NCI-H128 (cell line): ENCODE data around the gene KLHDC4.

Experiments used
- DNase-seq: peaks from one replicate; lab custom pipeline; 2025; ENCODE audit not compliant: unreplicated experiment; lab: John Stamatoyannopoulos, UW

Gene KLHDC4

GRCh38 chr16:87701505-87701921, 64.3 kb downstream of the KLHDC4 start:
- DNase-seq = no peak

DNA sequence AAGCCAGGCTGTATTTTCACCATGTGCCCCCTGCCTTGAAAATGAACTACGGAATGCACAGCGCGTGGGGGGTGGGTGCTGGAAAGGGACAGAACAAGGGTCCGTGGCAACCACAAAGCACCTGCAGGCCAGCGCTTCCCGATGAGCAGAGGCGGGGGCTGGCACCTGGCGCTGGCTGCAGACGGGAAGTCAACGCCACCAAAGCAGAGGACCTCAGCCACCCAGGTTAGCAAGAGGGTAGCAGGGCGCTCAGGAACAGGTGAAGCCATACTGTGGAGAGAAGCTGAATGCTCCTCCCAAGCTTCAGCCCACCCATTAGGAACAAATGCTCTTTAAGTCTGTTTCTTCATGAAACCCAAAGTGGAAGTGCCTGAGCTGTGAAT, 64.7 kb downstream of the KLHDC4 start:
- no peak for DNase-seq

DNA sequence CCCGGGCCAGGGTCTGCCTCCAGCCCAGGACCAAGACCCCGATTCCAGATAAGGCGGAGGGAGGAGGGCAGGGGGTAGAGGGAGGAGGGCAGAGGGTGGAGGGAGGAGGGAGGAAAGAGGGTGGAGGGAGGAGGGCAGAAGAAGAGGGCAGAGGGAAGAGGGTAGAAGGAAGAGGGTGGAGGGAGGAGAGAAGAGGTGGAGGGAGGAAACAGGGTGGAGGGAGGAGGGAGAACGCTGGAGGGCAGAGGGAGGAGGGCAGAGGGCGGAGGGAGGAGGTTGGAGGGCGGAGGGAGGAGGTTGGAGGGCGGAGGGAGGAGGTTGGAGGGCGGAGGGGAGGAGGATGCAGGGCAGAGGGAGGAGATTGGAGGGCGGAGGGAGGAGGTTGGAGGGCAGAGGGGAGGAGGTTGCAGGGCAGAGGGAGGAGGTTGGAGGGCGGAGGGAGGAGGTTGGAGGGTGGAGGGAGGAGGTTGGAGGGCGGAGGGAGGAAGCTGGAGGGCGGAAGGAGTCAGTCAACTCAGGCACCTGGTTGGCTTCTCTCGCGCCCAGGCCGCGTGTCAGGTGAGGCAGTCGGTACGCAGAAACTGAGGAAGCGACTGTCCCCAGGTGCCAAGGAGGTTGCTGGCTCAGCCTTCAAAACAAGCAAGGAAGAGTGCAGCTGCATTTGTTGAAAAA, 65.2 kb downstream of the KLHDC4 start:
- no peak for DNase-seq

DNA sequence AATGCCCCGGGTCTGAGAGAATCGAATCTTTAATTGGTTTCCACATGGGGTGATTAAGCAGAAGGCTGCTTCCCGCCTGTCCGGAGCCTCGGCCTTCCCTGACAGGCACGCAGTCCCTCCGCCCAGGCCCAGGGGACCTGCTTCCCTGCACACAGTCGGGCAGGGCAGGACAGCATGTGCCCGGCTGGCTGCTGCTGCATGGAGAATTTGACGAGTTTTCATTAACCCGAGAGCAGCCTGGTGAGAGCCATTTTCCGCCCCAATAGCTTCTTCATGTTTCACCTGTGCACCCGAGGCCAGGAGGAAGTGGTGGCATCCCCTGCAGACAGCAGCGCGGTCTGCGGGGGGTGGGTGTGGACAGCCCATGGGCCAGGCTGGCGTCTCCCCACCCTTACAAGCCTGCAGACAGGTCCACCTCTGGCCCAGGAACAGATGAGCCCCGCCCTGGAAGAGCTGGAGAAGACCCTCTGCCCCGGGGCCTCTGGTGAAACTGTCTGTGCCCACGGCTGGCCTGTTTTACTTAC, 67.0 kb downstream of the KLHDC4 start:
- no peak for DNase-seq

GRCh38 chr16:87698241-87698640, 67.5 kb downstream of the KLHDC4 start:
- no peak for DNase-seq

DNA sequence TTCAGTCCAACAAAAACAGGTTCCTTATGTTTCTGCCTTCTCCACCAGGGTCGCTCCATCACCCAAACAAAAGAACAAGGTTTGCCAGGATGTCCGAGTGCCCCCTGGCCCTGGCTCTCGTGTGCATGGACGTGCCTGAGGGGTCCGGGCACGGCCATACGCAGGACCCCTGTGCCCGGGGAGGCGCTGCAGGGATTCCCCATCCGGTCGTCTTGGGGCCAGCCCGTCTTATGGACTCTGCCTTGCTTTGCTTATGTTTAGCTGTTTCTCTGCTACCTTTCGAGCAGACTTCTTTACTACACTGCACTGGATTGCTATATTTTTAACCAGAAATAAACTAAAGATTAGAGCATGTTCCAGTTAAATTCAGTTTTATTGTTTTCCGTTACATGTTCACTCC, 68.0 kb downstream of the KLHDC4 start:
- DNase-seq = no peak

DNA sequence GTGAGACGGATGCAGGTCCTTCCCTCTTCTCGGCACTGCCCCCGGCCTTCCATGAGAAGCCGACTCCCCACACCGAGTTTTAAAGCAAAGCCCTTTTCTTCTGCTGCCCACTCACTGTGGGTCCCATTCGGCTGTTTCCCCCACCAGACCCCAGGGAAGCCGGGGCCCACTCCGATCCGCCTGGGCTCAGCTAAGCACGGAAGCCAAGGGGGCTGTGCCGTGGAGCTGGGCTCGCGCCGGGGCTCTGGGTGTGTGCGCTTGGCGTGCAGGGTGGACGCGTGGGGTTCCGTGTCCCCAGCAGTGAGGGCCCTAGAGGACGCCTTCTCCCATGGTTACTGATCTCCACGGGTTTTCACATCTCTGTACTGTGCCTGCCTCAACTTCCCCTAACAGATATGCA, 68.5 kb downstream of the KLHDC4 start:
- DNase-seq = no peak

DNA sequence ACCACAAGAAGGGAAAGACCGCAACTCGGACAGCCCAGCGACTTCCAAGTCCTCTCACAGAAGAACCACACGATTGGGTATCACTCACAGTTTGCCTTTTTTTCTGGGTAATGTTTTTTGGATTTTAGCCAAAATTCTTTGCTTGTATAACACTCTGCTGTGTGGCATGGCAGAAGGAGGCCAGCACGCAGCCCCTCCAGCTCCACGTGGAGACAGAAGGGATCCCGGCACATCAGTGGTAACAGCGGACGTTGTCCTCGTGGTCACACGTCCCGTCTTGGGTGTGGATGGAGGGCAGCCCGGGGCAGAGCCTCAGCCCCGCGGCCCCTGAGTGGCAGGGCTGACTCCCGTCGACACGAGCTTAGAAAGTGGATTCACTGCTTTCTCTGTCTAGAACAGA, 69.1 kb downstream of the KLHDC4 start:
- DNase-seq = no peak

DNA sequence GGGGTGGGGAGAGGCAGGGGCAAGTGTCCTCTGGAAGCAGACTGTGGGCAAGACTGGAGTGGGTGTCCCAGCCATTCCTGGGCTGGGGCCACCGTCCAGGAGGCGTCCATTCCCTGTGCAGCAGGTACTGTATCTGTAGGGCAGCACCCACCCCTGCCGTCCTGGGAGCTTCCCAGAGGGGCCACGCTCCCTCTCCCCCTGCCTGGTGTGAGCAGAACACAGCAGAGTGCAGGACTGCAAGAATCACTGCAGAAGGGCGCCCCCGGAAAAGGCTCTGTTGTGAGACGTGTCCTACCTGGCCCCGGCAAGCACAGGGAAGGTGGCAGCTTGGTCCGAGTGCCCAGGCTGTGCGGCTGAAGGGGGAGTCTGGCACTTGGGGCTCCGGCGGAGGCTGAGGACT, 70.3 kb downstream of the KLHDC4 start:
- DNase-seq = no peak

DNA sequence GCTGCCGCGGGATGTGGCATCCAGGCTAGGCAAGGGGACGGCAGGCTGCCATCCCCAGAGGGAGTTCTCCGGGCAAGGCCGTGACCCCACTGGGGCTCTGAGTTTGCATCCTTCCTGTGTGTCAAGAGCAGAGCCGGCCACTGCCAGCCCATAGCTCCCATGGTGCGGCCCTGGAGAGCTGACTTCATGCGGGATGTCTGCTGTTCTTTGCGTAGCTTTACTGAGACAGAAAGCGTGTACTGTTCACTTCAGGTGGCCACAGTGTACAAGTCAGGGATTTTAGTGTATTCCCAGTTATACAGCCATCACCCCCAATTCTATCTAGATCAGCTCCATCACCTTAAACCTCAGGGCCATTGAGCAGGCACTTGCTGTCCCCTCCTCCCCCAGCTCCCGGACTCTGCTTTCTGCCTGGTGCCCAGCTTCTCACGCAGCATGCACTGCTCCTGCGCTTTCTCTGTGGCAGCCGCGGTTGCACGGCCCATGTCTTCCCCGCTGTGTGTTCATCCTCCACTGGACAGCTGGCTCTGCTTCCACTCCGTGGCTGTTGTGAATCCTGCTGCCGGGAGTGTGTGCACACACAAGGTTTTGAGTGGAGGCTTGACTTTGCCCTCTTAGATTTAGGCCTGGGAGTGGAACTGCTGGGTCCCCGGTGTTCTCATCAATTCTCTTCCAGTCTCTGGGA, 71.2 kb downstream of the KLHDC4 start:
- no peak for DNase-seq

DNA sequence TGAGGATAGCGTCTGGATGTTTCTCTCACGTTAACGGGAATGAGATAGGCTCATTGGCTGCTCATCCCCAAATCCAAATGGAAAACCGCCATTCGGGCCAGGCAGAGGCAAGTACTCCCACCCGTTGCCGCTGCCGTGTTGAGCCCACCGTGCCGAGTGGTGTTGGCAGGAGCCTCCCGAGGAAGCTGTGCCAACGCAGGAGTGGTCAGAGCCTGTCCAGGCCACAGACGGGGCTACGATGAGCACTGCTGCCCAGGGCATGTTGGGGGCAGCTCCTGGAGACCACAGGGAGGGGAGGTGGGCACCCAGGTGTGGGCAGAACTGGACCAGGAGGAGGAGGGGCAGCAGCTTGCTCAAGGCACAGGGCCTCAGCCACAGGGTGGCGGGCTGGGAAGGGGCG, 72.0 kb downstream of the KLHDC4 start:
- no peak for DNase-seq

GRCh38 chr16:87692756-87693155, 73.0 kb downstream of the KLHDC4 start:
- DNase-seq = no peak

DNA sequence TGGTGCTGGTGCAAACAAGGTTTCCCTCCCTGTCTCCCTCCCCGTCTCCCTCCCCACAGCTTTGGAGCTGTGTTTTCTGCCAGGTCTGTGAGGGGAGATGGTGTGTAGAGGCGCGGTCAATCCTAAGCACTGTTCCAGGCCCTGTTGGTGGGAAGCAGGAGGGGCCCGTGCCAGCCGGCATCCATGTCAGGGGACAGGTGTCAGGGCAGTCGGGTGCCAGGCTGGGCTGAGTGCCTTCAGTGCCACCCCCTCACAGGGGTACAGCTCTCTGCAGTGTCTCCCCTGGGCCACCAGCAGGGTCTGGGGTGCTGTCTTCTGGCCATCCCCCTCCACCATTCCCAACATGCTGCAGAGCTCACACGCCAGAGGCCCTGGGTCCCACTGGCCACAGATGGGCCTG, 73.6 kb downstream of the KLHDC4 start:
- DNase-seq = no peak

DNA sequence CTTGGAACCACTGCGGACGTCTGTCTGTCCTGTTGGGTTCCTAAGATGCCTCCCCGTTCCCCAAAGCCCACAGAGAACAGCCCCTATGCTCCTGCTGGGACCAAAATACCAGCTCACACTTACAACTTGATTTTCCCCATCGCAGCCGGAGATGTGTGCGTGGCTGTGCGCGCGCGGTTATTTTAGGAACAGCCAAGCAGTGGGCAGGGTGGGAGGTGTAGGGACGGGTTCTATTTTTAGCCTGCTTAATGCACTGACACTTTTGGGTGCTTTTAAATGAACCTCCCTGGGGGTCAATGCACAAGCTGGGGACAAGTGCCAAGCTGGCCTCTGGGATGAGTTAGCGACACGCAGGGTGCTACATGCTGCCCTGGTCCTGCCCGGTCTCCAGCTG, 74.1 kb downstream of the KLHDC4 start:
- no peak for DNase-seq

- no peak for DNase-seq
Measured at GRCh38 chr16:87690911-87691685, 74.7 kb downstream of the KLHDC4 start.

- no peak for DNase-seq
Measured at GRCh38 chr16:87689956-87690465, 75.8 kb downstream of the KLHDC4 start.

DNA sequence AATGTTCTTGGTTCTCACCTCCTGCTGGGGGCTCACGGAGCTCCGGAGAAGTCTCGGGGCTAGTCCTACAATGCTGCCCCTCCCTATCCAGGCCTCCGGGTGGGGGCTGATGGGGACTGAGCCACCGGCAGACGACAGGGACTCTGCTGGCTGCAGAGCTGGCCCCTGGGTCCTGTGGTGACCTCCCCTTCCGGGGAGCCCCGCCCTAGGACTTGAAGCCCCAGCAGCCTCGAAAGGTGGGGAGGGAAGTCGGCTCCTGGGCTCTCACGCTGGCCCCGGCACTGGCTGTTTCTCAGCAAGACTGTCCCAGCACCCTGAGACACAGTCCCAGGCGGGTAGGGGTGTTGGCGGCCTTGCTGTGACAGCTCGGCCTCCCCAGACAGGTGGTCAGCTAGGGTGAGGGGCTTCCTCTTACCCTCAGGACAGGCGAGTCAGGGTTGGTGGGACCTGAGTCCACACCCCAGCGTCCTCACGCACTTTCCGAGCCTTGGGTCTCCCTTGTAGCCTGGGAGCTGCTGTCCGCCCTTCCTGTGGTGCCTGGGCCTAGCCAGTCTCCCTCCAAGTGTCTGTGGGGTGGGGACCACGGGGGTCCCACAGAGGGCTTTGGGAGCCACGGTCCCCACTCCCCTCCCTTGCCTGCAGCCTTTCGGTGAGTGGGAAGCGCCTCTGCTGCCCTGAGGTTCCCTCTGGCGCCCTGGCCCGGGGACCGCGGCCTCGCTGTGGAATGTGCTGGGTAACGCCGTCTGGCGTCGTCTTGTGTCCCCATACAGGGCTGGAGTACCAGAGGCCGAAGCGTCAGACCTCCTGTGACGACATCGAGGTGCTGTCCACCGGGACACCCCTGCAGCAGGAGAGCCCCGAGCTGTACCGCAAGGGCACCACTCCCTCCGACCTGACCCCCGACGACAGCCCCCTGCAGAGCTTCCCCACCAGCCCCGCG, 76.6 kb downstream of the KLHDC4 start:
- DNase-seq = no peak

DNA sequence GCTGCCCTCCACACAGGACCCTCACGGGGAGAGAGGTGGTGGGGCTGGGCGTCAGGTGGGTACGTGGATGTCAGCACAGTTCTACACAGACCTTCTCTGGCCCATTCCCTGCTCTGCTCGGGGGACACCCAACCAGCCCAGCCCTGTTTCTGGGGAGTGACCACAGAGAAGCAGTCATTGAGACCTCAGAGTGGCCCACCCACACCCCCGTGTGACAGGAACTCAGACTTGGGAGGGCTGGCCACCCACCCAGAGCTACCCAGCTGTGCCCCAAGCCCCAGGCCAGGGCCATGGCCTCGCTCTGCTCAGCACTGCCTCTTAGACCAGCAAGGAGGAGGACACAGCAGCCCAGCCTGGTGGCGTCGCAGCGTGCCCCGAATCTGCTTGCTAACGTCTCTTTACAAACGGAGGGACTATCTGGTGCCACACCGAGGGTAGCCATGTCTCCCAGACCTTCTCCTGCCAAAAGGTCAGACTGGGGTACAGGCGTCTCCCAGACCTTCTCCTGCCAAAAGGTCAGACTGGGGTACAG, 77.7 kb downstream of the KLHDC4 start:
- DNase-seq = no peak

DNA sequence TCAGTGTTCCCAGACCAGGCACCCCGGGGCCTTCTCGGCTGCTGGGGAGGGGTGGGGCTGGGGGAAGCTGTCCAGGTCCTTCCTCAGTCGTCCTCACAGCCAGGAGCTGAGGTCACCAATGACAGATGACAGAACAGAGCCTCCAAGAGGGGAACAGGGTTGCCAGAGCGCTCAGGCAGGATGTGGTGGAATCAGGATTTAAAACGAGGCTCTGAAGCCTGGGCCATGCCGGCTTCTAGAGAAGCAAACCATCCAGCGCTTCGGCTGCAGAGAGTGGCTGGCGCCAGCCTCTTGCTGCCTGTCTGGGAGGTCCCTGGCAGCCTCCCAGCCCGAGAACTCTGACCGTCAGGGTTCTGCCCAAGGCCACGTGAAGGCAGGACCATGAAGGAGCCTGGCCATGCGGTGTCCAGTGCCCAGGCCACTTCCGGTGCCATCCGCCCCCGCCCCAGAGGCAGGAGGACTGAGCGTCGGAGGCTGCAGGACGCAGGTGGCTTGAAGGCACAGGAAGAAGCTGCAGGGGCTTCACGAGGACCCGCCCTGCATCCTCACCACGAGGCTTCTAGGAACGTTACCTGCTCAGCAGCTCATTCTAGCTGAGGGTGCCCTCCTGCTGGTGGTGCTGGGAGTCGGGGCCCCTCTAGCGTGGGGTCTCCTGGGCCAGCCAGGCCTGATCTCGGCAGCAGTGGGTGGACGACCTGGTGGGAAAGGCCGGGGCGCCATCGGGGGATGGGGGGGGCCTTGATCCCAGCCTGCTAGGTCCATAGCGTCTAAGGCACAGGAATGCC, 78.5 kb downstream of the KLHDC4 start:
- DNase-seq = no peak

- DNase-seq = no peak
Measured at GRCh38 chr16:87686697-87687096, 79.1 kb downstream of the KLHDC4 start.
